ENCODE measurements around the gene STMN3. TPM values are rescaled to one million over a fixed set of nuclear protein-coding genes. Genes with fewer than 3 reads are reported as not detected.
"Not testable (repeated sequence)": the region's sequence is repeated elsewhere in the genome, so short reads cannot be mapped to it uniquely, and the experiment has no call there.

The STMN3 gene
- total and polyA plus RNA-seq, 4 experiments from 2014 or later, result 18.9 to 120 (median 70.1) TPM

DNA sequence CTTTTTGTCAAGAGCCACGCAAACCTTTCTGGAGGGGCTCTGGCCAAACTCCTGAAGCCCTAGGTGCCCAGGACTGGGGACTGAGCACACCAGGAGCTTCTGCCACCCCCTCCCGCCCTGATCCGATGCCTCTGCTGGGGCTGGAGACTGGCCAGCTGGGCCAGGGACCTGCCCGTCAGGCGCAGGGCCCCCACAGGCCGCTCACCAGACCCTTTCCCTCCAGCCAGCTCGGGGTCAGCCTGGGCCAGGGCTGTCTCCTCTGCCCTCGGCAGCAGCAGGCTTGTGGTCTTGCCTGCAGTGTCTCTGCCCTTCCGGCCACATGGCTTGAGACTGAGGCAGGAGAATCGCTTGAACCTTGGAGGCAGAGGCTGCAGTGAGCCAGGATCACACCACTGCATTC is 19.4 kb upstream of the STMN3 start:
- POLR2A ChIA-PET (ENCODE audit: partially characterized antibody), result no interaction called here
- no peaks in the 10 kb centered on the region for H3K9me3 ChIP-seq (ENCODE audit: control insufficient read depth in 1 of 2, low read length in 2 of 2)
- H3K4me1 ChIP-seq (ENCODE audit: insufficient read depth, low read length), result no peaks in the 10 kb centered on the region
- no peak for DNase-seq
- H3K4me3 Mint-ChIP-seq, result no peak overlapping the region
- intact Hi-C loops (cut with micrococcal nuclease), result no loop called here
- H3K4me3 ChIP-seq (ENCODE audit: low read length in 2 of 2), result no peak overlapping the region
- CTCF ChIA-PET (ENCODE audit: partially characterized antibody), result no interaction called here
- H3K27ac Mint-ChIP-seq, result no peak overlapping the region
- H3K36me3 ChIP-seq (ENCODE audit: insufficient read depth, low read length), result peaks cover 6% of the 10 kb centered on the region
- no peaks in the 10 kb centered on the region for H3K27me3 ChIP-seq (ENCODE audit: insufficient read depth, low read length)
- H3K27me3 Mint-ChIP-seq, result no peaks in the 10 kb centered on the region
- peaks cover 13 to 21% of the 10 kb centered on the region in 2 donors for H3K36me3 Mint-ChIP-seq
- H3K4me1 Mint-ChIP-seq, result peaks cover 0 to 2% (median under 1%) of the 10 kb centered on the region in 4 donors
- no peak overlapping the region for H3K27ac ChIP-seq (ENCODE audit: low read depth, low read length)
- no peaks in the 10 kb centered on the region for H3K9me3 Mint-ChIP-seq

DNA sequence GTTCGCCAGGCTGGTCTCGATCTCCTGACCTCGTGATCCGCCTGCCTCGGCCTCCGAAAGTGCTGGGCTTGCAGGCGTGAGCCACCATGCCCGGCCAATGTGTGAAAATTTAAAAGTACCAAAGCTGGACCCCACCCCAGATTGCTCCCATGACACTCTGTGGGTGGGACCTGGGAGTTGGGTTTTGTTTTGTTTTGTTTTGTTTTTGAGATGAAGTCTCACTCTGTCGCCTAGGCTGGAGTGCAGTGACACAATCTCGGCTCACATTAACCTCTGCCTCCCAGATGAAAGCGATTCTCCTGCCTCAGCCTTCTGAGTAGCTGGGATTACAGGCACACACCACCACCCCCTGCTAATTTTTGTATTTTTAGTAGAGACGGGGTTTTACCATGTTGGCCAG is 18.5 kb upstream of the STMN3 start:
- POLR2A ChIA-PET (ENCODE audit: partially characterized antibody); H3K4me3 Mint-ChIP-seq; H3K27me3 Mint-ChIP-seq: not testable (repeated sequence)

DNA sequence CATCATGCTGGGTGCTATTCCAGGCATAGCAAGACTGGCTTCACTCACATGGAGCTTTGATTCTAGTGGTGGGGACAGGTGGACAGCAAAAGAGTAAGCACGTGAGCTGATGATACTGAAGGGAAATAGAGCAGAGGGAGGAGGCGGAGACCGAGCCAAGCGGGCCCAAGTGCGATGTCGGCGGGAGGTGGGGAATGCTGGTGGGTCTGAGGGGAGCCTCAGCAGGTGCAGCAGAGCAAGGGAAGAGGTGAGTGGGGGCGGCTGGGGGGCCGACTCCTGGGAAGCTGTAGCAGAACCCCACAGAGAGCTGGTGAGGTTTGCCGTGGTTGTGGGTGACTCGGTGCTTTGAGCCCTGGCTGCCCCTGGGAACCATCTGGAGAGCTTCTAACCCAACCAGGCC is 15.1 kb upstream of the STMN3 start:
- Mint-ChIP-seq H3K9me3 (no peaks in the 10 kb centered on the region), H3K27ac (peak overlapping the region in 1 of 7 donors; percentile 11), H3K27me3 (no peaks in the 10 kb centered on the region), H3K36me3 (peaks cover 10 to 25% of the 10 kb centered on the region in 2 donors), H3K4me1 (peaks cover 0 to 2% (median under 1%) of the 10 kb centered on the region in 4 donors), H3K4me3 (no peak overlapping the region)
- DNase-seq, result no peak
- H3K4me1 ChIP-seq (ENCODE audit: insufficient read depth, low read length), result no peaks in the 10 kb centered on the region
- H3K27me3 ChIP-seq (ENCODE audit: insufficient read depth, low read length), result no peaks in the 10 kb centered on the region
- ChIA-PET CTCF (ENCODE audit: partially characterized antibody) (interaction anchor here (1.5 kb wide), 1 partner anchor 10 kb away, joined by 4 read pairs; the partner anchor contains the start of gene RTEL1), POLR2A (ENCODE audit: partially characterized antibody) (interaction anchor here (1.2 kb wide), 1 partner anchor 28 kb away, joined by 4 read pairs; the partner anchor contains the start of gene TNFRSF6B)
- no peak overlapping the region for H3K4me3 ChIP-seq (ENCODE audit: low read length in 2 of 2)
- peaks cover 7% of the 10 kb centered on the region for H3K36me3 ChIP-seq (ENCODE audit: insufficient read depth, low read length)
- no peak overlapping the region for H3K27ac ChIP-seq (ENCODE audit: low read depth, low read length)
- no peaks in the 10 kb centered on the region for H3K9me3 ChIP-seq (ENCODE audit: control insufficient read depth in 1 of 2, low read length in 2 of 2)
- intact Hi-C loops (cut with micrococcal nuclease), result no loop called here

More for the DNA sequence above, 18.5 kb upstream of the STMN3 start:
- H3K4me3 ChIP-seq (ENCODE audit: low read length in 2 of 2); H3K27me3 ChIP-seq (ENCODE audit: insufficient read depth, low read length); H3K9me3 ChIP-seq (ENCODE audit: control insufficient read depth in 1 of 2, low read length in 2 of 2); H3K4me1 ChIP-seq (ENCODE audit: insufficient read depth, low read length); H3K27ac ChIP-seq (ENCODE audit: low read depth, low read length); DNase-seq; intact Hi-C loops (cut with micrococcal nuclease); H3K9me3 Mint-ChIP-seq; H3K4me1 Mint-ChIP-seq; CTCF ChIA-PET (ENCODE audit: partially characterized antibody); H3K27ac Mint-ChIP-seq: not testable (repeated sequence)
- H3K36me3 Mint-ChIP-seq, result peaks cover 13 to 25% of the 10 kb centered on the region in 2 donors
- peaks cover 13% of the 10 kb centered on the region for H3K36me3 ChIP-seq (ENCODE audit: insufficient read depth, low read length)

DNA sequence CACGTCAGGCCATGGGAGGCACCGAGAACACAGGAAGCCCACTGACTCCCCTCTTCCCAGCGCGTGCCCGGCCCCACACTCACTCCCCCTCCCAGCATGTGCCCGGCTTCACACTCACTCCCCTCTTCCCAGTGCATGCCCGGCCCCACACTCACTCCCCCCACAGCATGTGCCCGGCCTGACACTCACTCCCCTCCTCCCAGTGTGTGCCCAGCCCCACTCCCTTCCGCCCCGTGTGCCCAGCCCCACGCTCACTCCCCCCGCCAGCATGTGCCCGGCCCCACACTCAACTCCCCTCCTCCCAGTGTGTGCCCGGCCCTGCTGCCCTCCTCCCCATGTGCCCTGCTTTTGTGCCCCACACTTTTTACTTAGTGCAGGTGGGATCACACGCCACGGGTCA is 14.6 kb upstream of the STMN3 start:
- Mint-ChIP-seq H3K4me3 (no peak overlapping the region), H3K9me3 (no peaks in the 10 kb centered on the region), H3K27ac (peak overlapping the region in 1 of 7 donors; percentile 11), H3K27me3 (no peaks in the 10 kb centered on the region), H3K36me3 (peaks cover 10 to 25% of the 10 kb centered on the region in 2 donors), H3K4me1 (peaks cover 0 to 2% (median under 1%) of the 10 kb centered on the region in 4 donors)
- H3K9me3 ChIP-seq (ENCODE audit: control insufficient read depth in 1 of 2, low read length in 2 of 2), result no peaks in the 10 kb centered on the region
- H3K4me3 ChIP-seq (ENCODE audit: low read length in 2 of 2), result no peak overlapping the region
- H3K36me3 ChIP-seq (ENCODE audit: insufficient read depth, low read length), result peaks cover 11% of the 10 kb centered on the region
- DNase-seq, result no peak
- intact Hi-C loops (cut with micrococcal nuclease), result no loop called here
- no peaks in the 10 kb centered on the region for H3K4me1 ChIP-seq (ENCODE audit: insufficient read depth, low read length)
- H3K27ac ChIP-seq (ENCODE audit: low read depth, low read length), result no peak overlapping the region
- CTCF ChIA-PET (ENCODE audit: partially characterized antibody), result no interaction called here
- POLR2A ChIA-PET (ENCODE audit: partially characterized antibody), result no interaction called here
- H3K27me3 ChIP-seq (ENCODE audit: insufficient read depth, low read length), result no peaks in the 10 kb centered on the region

DNA sequence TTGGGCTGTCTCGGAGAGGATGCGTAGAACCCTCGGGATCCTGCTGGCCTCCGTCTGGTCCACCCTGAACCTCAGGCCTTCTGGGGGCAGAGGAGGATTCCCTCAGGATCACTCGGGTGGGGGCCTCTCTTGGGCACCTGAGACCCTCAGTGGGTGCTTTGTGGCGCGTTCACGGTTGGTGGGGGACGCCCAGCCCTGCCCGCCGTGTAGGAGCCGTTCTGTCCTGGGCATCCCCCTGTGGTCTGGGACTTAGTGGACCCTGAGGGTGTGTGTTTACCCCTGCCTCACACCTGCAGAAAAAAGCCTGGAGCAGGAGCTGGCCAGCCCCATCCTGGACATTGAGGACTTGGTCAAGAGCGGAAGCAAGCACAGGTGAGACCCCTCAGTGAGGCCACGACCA is 12.5 kb upstream of the STMN3 start:
- Histone ChIP-seq H3K9me3 (ENCODE audit: control insufficient read depth in 1 of 2, low read length in 2 of 2) (no peaks in the 10 kb centered on the region), H3K27ac (ENCODE audit: low read depth, low read length) (no peak overlapping the region), H3K36me3 (ENCODE audit: insufficient read depth, low read length) (peaks cover 12% of the 10 kb centered on the region), H3K4me3 (ENCODE audit: low read length in 2 of 2) (no peak overlapping the region), H3K4me1 (ENCODE audit: insufficient read depth, low read length) (no peaks in the 10 kb centered on the region), H3K27me3 (ENCODE audit: insufficient read depth, low read length) (no peaks in the 10 kb centered on the region)
- no peak overlapping the region for H3K4me3 Mint-ChIP-seq
- DNase-seq, result no peak
- intact Hi-C loops (cut with micrococcal nuclease), result no loop called here
- peaks cover 0 to 2% (median under 1%) of the 10 kb centered on the region in 4 donors for H3K4me1 Mint-ChIP-seq
- ChIA-PET POLR2A (ENCODE audit: partially characterized antibody) (interaction anchor here (0.6 kb wide), 1 partner anchor 361 kb away, joined by 3 read pairs; no protein-coding TSS in a partner anchor), CTCF (ENCODE audit: partially characterized antibody) (interaction anchor here (1.2 kb wide), 1 partner anchor 120 kb away, joined by 3 read pairs; no protein-coding TSS in a partner anchor)
- no peaks in the 10 kb centered on the region for H3K9me3 Mint-ChIP-seq
- no peaks in the 10 kb centered on the region for H3K27me3 Mint-ChIP-seq
- no peak overlapping the region for H3K27ac Mint-ChIP-seq
- peaks cover 17 to 28% of the 10 kb centered on the region in 2 donors for H3K36me3 Mint-ChIP-seq

DNA sequence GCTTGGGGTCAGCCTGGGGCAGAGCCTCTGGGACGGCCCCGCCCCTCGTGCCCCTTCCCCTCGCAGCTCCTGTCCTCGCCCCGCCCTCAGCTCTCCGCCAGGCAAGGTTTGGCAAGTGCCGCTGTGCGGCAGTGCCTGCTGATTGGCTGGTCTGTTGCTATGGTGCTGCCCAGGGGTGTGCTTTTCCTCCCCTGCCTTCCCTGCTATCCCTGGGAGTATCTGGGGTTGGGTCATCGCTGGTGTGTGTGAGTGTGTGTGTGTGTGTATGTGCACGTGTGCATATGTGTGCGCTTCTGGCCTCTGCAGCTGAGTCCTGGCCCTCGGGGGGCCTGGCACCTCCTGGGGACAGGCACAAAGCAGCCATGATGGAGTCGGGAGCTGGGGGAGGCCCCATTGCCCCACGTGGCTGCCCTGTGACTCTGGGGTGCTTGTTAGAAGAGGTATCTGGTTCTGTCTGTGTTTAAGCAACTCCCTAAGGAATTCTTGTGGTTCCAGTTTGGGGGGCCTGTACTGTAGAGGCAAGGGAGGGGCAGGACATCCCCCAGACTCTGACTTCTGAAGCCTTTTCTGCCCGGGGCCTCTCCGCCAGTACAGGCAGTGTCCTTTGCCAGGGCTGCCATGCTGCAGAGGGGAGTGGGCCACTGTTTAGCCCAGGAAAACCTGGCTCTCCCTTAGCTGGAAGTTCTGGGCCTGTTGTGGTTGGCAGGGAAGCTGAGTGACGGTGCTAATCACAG is 11.8 kb upstream of the STMN3 start:
- ChIA-PET CTCF (ENCODE audit: partially characterized antibody) (interaction anchor here (1.2 kb wide), 1 partner anchor 120 kb away, joined by 3 read pairs; no protein-coding TSS in a partner anchor), POLR2A (ENCODE audit: partially characterized antibody) (no interaction called here)
- Mint-ChIP-seq H3K9me3 (no peaks in the 10 kb centered on the region), H3K27ac (no peak overlapping the region), H3K4me3 (no peak overlapping the region), H3K36me3 (peaks cover 17 to 28% of the 10 kb centered on the region in 2 donors), H3K27me3 (no peaks in the 10 kb centered on the region), H3K4me1 (peaks cover 0 to 2% (median 2%) of the 10 kb centered on the region in 4 donors)
- Histone ChIP-seq H3K9me3 (ENCODE audit: control insufficient read depth in 1 of 2, low read length in 2 of 2) (no peaks in the 10 kb centered on the region), H3K27me3 (ENCODE audit: insufficient read depth, low read length) (no peaks in the 10 kb centered on the region), H3K27ac (ENCODE audit: low read depth, low read length) (no peak overlapping the region), H3K4me1 (ENCODE audit: insufficient read depth, low read length) (no peaks in the 10 kb centered on the region), H3K4me3 (ENCODE audit: low read length in 2 of 2) (no peak overlapping the region), H3K36me3 (ENCODE audit: insufficient read depth, low read length) (peaks cover 12% of the 10 kb centered on the region)
- intact Hi-C loops (cut with micrococcal nuclease), result no loop called here
- DNase-seq, result no peak

DNA sequence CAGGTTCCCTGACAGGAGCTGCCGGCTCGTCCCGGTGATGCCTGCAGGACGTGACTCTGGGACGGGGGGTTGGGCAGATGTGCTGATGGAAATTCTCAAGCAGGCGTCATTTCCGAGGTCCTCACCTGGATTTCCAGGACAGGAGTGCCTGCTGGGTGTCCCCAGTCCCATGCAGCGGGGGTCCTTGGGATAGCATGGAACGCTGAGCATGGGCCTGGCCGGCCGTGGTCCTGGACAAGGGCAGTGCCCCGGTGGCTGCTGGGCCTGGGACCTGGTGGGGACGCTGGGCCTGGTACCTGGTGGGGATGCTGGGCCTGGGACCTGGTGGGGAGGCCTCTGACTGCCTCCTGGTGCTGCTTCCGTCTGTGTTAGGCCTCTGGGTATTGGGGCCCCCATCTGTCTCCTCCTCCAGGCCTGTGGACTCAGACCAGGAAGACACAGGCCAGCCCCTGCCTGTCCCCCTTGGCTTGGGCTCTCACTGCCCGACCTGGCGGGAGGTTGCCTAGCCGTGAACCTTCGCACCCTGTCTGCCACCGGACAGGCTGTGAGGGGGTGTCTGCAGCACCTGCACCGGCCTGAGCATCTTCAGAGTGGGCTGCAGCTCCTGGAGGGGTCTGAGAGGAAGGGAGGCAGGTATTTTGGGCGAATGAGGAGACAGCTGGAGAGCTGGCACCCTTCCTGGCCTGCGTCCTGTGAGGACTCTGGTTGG is 11.1 kb upstream of the STMN3 start:
- H3K36me3 ChIP-seq (ENCODE audit: insufficient read depth, low read length), result peaks cover 12% of the 10 kb centered on the region

More for the DNA sequence above, 11.1 kb upstream of the STMN3 start:
- Mint-ChIP-seq H3K27ac (peak overlapping the region in 1 of 7 donors; percentile 41), H3K36me3 (peaks cover 16 to 27% of the 10 kb centered on the region in 2 donors), H3K9me3 (no peaks in the 10 kb centered on the region), H3K27me3 (no peaks in the 10 kb centered on the region), H3K4me1 (peaks cover 0 to 9% (median 4%) of the 10 kb centered on the region in 4 donors), H3K4me3 (no peak overlapping the region)
- CTCF ChIA-PET (ENCODE audit: partially characterized antibody), result no interaction called here
- no peak for DNase-seq
- intact Hi-C loops (cut with micrococcal nuclease), result no loop called here
- POLR2A ChIA-PET (ENCODE audit: partially characterized antibody), result no interaction called here
- Histone ChIP-seq H3K4me3 (ENCODE audit: low read length in 2 of 2) (no peak overlapping the region), H3K27ac (ENCODE audit: low read depth, low read length) (no peak overlapping the region), H3K9me3 (ENCODE audit: control insufficient read depth in 1 of 2, low read length in 2 of 2) (no peaks in the 10 kb centered on the region), H3K4me1 (ENCODE audit: insufficient read depth, low read length) (peaks cover 4% of the 10 kb centered on the region), H3K27me3 (ENCODE audit: insufficient read depth, low read length) (no peaks in the 10 kb centered on the region)

Measured in CD4-positive, alpha-beta memory T cell (primary cell).